ENCODE results near the gene SEPHS1. TPM values are rescaled to one million over a fixed set of nuclear protein-coding genes. Genes with fewer than 3 reads are reported as not detected.
"Not testable (repeated sequence)": the region's sequence is repeated elsewhere in the genome, so short reads cannot be mapped to it uniquely, and the experiment has no call there.

Gene SEPHS1
- total RNA-seq, 1 experiment from 2014 or later, result 109 TPM

GRCh38 chr10:13311177-13311575 lies 36.9 kb downstream of the SEPHS1 start:
- no peaks in the 10 kb centered on the region for H3K36me3 ChIP-seq
- no peak overlapping the region for H3K4me3 ChIP-seq
- peak; percentile 62 for DNase-seq
- H3K9me3 ChIP-seq, result no peaks in the 10 kb centered on the region
- H3K27me3 ChIP-seq, result no peaks in the 10 kb centered on the region

- no peak for DNase-seq
- H3K4me3 ChIP-seq, result no peak overlapping the region
- H3K9me3 ChIP-seq, result no peaks in the 10 kb centered on the region
- no peaks in the 10 kb centered on the region for H3K27me3 ChIP-seq
- H3K36me3 ChIP-seq, result no peaks in the 10 kb centered on the region
These were observed 37.4 kb downstream of the SEPHS1 start for GRCh38 chr10:13310518-13311176.

- Histone ChIP-seq H3K27me3 (no peaks in the 10 kb centered on the region), H3K36me3 (no peaks in the 10 kb centered on the region), H3K4me3 (no peak overlapping the region), H3K9me3 (no peaks in the 10 kb centered on the region)
- DNase-seq, result no peak
These were observed 38.3 kb downstream of the SEPHS1 start for GRCh38 chr10:13309792-13310191.

GRCh38 chr10:13308096-13308495 lies 40.0 kb downstream of the SEPHS1 start:
- no peak for DNase-seq
- Histone ChIP-seq H3K36me3 (no peaks in the 10 kb centered on the region), H3K9me3 (no peaks in the 10 kb centered on the region), H3K4me3 (no peak overlapping the region), H3K27me3 (no peaks in the 10 kb centered on the region)

GRCh38 chr10:13306103-13306502 lies 42.0 kb downstream of the SEPHS1 start:
- H3K27me3 ChIP-seq, result no peaks in the 10 kb centered on the region
- no peak for DNase-seq
- no peak overlapping the region for H3K4me3 ChIP-seq
- no peaks in the 10 kb centered on the region for H3K36me3 ChIP-seq
- no peaks in the 10 kb centered on the region for H3K9me3 ChIP-seq

- Histone ChIP-seq H3K36me3 (no peaks in the 10 kb centered on the region), H3K9me3 (no peaks in the 10 kb centered on the region), H3K27me3 (no peaks in the 10 kb centered on the region), H3K4me3 (peak overlapping the region; percentile 67)
- DNase-seq, result no peak
These were observed 45.1 kb downstream of the SEPHS1 start for GRCh38 chr10:13302821-13303555.

- DNase-seq, result peak; percentile 88
- Histone ChIP-seq H3K27me3 (no peaks in the 10 kb centered on the region), H3K36me3 (no peaks in the 10 kb centered on the region), H3K9me3 (no peaks in the 10 kb centered on the region), H3K4me3 (peak within 1 kb of the TSS; percentile 58)
These were observed 48.4 kb downstream of the SEPHS1 start, which contains the start of gene PHYH for GRCh38 chr10:13299437-13300287. TSS of gene PHYH (minus strand) at chr10:13300064. CDS start at chr10:13300042, 22 bp downstream.

GRCh38 chr10:13298748-13299436 lies 49.2 kb downstream of the SEPHS1 start:
- DNase-seq, result no peak
- H3K36me3 ChIP-seq, result no peaks in the 10 kb centered on the region
- no peaks in the 10 kb centered on the region for H3K27me3 ChIP-seq
- H3K4me3 ChIP-seq, result peak overlapping the region; percentile 58
- no peaks in the 10 kb centered on the region for H3K9me3 ChIP-seq

GRCh38 chr10:13296476-13296875 lies 51.6 kb downstream of the SEPHS1 start:
- DNase-seq, result no peak
- H3K36me3 ChIP-seq, result no peaks in the 10 kb centered on the region
- no peaks in the 10 kb centered on the region for H3K27me3 ChIP-seq
- H3K4me3 ChIP-seq, result no peak overlapping the region
- H3K9me3 ChIP-seq, result no peaks in the 10 kb centered on the region

- no peak overlapping the region for H3K4me3 ChIP-seq
- no peaks in the 10 kb centered on the region for H3K27me3 ChIP-seq
- no peak for DNase-seq
- H3K9me3 ChIP-seq, result no peaks in the 10 kb centered on the region
- H3K36me3 ChIP-seq, result no peaks in the 10 kb centered on the region
These were observed 53.3 kb downstream of the SEPHS1 start for GRCh38 chr10:13294784-13295183.

GRCh38 chr10:13291821-13292773 lies 56.0 kb downstream of the SEPHS1 start:
- Histone ChIP-seq H3K9me3 (no peaks in the 10 kb centered on the region), H3K4me3 (no peak overlapping the region), H3K36me3 (no peaks in the 10 kb centered on the region), H3K27me3 (no peaks in the 10 kb centered on the region)
- DNase-seq, result no peak

- Histone ChIP-seq H3K27me3 (no peaks in the 10 kb centered on the region), H3K36me3 (no peaks in the 10 kb centered on the region), H3K4me3 (no peak overlapping the region), H3K9me3 (no peaks in the 10 kb centered on the region)
- no peak for DNase-seq
These were observed 57.0 kb downstream of the SEPHS1 start for GRCh38 chr10:13291061-13291460.

GRCh38 chr10:13284050-13284449 lies 64.0 kb downstream of the SEPHS1 start:
- H3K27me3 ChIP-seq, result no peaks in the 10 kb centered on the region
- no peak for DNase-seq
- H3K9me3 ChIP-seq, result no peaks in the 10 kb centered on the region
- no peaks in the 10 kb centered on the region for H3K36me3 ChIP-seq
- no peak overlapping the region for H3K4me3 ChIP-seq

GRCh38 chr10:13282348-13282747 lies 65.7 kb downstream of the SEPHS1 start:
- not testable (repeated sequence) for H3K36me3 ChIP-seq, DNase-seq, H3K9me3 ChIP-seq, H3K4me3 ChIP-seq, H3K27me3 ChIP-seq

GRCh38 chr10:13276749-13277365 lies 71.2 kb downstream of the SEPHS1 start:
- Histone ChIP-seq H3K36me3 (no peaks in the 10 kb centered on the region), H3K27me3 (no peaks in the 10 kb centered on the region), H3K9me3 (no peaks in the 10 kb centered on the region), H3K4me3 (no peak overlapping the region)
- no peak for DNase-seq
